Esophagus muscularis mucosa (tissue), 3 donors: ENCODE measurements around the gene SFMBT1.

Experiments used
- CTCF ChIP-seq, 3 experiments: fragments of 200-600 bp in 2 of 3; fragments of 450-650 bp in 1 of 3; sonication (generic) in 2 of 3; IDR thresholded peaks; one replicate each; pipeline ENCODE4 v1.5.1; 2017 to 2019; ENCODE audit warnings: antibody characterized with exemption in 3 of 3, mild to moderate bottlenecking in 2 of 3, moderate library complexity in 1 of 3
- POLR2AphosphoS5 ChIP-seq, 2 donors: sonication (generic); formaldehyde crosslinking; IDR thresholded peaks; one replicate each; pipeline ENCODE4 v1.6.1; 2017; ENCODE audit warnings: antibody characterized with exemption in 2 of 2

- TF ChIP-seq CTCF (IDR thresholded peaks at IDR 0.05) (no peak), POLR2AphosphoS5 (IDR thresholded peaks at IDR 0.05) (no peak)
Observed at GRCh38 chr3:53056442-53056841, 10.6 kb upstream of the SFMBT1 start.
